ELR (cell line): ENCODE measurements around the gene SOX15.
"Not testable (repeated sequence)": the region's sequence is repeated elsewhere in the genome, so short reads cannot be mapped to it uniquely, and the experiment has no call there.

Experiments
- DNase-seq: peaks from one replicate; pipeline ENCODE4 v3.0.0-alpha.2; 2015; ENCODE audit warnings: low read depth

The SOX15 gene

GRCh38 chr17:7610641-7611040 is 20.7 kb upstream of the SOX15 start:
- DNase-seq: no peak

- no peak for DNase-seq
These were observed 16.4 kb upstream of the SOX15 start for GRCh38 chr17:7606280-7606679.

- not testable (repeated sequence) for DNase-seq
These were observed 7.7 kb upstream of the SOX15 start for GRCh38 chr17:7597561-7597960.

GRCh38 chr17:7593296-7593695 is 3.4 kb upstream of the SOX15 start:
- no peak for DNase-seq

GRCh38 chr17:7592422-7593021 is 2.6 kb upstream of the SOX15 start:
- no peak for DNase-seq

DNA sequence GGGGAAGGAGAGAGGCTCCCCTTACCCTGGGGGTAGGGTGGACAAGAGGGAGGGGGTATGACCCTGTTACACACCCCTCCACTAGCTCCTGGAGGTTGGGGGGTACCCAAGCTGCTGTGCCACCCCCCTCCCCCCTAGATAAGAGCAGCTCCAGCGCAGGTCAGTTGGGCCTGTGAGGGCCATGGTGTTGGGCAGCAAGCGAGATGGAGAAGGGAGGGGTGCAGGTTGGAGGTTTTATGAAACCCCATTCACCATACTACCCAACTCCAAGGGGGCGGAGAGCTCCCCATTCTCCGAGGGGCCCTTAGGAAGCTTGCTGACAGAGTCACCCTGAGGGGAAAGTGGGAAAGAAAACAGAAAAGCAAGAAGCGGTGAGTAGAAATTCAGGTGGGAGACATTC is 1.7 kb upstream of the SOX15 start:
- DNase-seq: no peak

- peak; percentile 85 for DNase-seq
These were observed 849 bp upstream of the SOX15 start for GRCh38 chr17:7590743-7591142.

GRCh38 chr17:7589204-7589868 is 558 bp downstream of the SOX15 start:
- peak; percentile 94 for DNase-seq

- peak; percentile 52 for DNase-seq
These were observed 1.2 kb downstream of the SOX15 start for GRCh38 chr17:7588553-7589203.

DNA sequence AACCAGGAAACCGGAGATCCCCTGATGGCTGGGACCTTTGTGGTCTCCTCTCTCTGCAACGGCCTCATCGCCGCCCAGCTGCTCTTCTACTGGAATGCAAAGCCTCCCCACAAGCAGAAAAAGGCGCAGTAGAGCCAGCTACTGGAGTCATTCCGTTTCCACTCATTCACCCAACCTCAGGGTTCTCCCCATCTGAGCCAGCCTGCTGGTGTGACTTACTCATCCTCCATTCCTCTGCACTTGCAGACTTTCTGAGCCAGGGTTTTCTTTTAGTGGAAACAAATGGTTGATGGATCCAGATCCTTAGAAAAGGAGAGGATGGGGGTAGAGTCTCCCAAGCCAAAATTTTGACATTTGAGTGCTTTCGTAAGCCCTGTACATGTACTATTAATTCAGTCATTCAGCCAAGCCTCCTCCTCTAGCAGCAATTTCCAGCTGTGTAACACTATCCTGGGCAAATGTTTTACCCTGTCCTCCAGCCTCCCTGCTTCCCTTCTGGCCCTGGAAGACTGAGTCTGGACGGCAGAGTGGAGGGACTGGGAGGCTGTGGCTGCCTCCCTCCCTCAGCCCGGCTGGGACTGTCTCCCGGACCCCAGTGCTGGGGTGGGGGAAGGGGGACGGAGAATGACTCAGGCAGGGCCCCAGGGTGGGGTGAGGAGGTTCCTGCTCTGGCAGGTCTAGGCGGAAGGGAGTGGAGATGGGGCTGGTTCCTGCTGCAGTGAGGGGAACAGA is 2.3 kb downstream of the SOX15 start:
- peak; percentile 97 for DNase-seq

DNA sequence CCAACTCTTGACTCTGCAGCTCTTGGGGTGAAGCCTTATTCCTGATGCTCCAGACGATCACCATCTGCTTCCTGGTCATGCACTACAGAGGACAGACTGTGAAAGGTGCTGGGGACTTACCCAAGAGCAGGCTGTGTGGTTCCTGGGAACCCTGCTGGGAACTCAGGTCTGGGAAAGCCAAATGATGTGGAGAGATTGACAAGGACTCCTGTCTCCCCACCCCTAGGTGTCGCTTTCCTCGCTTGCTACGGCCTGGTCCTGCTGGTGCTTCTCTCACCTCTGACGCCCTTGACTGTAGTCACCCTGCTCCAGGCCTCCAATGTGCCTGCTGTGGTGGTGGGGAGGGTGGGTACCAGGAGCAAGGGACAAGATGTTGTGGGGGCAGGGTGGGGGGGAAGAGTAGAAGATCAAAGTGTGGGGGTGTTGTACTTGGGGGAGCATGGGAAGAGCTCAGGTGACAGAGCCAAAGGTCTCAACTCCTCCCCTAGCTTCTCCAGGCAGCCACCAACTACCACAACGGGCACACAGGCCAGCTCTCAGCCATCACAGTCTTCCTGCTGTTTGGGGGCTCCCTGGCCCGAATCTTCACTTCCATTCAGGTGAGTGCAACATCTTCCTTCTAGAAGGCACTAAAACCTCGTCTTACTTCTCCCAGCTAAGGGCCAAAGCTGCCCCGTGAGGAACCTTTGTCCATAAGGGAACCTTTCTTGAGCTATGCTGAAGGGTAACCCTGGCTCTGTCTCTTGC is 3.0 kb downstream of the SOX15 start:
- peak; percentile 68 for DNase-seq

DNA sequence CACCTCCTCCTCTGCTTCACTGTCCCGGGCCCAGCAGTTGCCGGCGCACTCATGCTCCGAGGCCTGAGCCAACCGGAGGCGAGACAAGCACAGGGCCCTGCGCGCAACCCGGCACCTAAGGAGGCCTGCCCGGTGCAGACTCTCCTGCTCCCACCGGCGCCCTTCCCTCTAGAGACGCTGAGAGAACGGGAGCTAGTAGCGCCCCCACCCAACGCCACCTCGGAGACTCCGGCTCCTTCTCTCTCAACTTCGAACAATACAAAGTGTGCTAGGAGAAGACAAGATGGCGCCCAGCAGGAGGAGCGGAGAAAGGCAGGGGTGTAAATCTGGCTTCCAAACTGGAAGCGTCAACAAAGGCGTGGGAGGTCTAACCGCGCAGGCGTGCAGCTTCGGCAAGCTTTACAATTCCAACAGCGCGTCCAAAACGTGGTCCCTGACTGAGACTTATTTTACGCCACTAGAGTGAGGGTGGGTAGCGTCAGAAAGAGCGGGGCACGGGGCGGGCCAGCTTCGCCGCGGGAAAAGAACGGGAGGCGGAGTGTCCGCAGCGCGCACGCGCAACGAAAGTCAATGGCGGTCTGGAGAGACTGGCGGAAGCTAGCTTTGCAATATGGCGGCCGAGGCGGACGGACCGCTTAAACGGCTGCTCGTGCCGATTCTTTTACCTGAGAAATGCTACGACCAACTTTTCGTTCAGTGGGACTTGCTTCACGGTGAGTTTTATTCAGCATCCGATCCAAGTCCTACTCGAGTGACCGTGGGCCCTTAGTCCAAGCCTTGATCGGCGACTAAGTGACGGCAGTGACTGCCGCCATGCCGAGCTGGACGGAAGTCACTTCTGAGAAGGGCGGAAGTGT is 6.4 kb downstream of the SOX15 start, which contains the start of gene MPDU1:
MPDU1 (plus strand) TSS at position 600 of the 857 bp plus-strand sequence; CDS start at position 611, 11 bp downstream.
- DNase-seq: peak; percentile 97

DNA sequence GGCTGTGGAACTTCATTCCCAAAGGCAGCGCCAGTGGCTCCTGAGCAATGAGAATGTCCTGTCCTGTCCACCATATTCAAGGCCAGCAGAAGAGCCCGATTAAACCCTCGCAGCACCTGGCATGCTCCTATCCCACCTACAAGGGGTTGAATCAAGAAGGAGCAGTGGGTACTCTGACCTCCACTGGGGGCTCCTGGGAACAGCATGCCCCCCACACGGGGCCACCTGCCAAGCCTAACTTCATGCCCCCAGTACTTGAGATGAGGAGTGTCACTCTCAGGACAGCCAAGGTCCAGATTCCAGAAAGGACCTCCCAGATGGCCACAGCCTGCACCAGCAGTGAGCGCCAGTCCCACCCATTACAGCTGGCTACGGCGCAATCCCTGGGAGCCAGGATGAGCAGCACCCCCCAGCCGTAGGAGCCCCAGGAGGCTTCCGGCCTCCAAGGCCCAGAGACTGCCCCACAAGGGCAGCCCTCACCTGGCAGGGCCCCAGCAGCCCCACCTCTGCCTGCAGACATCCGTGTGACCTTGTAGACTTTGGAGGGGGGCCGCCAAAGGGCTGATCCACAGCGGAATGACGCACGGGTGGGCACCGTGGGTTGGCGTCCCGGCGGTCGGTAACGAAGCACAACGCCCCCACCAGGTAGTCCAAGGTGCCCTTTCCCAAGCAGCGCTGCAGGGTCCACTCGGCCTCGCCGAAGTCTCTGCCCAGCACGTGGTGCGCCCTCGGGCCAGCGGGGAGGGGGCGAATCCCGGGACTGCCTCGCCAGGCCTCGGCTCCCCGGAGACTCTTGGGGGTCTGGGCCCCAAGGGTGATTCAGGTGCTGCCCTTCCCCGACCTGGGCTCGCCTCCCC is 7.3 kb downstream of the SOX15 start:
- DNase-seq: no peak

DNA sequence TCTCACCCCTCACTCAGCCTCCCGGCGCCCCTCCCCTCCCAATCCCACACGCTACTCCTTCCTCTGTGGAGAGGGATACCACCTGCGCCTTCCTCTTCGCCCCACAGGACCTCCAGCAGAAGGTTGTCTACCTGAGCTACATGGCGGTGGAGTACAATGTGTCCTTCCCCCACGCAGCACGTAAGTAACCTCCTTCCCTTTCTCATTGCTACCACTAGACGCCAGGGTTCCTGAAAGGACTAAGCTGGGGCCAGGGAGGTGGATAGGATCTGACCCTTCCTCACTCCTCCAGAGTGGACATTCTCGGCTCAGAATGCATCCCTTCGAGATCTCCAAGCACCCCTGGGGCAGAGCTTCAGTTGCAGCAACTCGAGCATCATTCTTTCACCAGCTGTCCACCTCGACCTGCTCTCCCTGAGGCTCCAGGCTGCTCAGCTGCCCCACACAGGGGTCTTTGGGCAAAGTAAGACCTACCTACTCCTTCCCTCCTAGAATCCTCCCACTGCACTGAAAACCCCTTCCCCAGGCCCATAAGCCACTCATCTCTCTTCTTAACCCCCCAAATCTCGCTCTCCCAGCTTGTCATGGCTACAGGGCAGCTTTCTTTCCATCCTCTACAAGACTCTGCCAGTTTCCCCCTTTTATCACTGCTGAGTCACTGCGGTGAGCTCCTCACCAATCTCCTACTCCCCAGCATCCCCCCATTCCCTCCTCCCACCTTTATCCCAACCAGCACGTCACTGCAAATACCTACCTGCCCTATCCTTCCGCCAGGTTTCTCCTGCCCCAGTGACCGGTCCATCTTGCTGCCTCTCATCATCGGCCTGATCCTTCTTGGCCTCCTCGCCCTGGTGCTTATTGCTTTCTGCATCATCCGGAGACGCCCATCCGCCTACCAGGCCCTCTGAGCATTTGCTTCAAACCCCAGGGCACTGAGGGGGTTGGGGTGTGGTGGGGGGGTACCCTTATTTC is 9.0 kb downstream of the SOX15 start:
- no peak for DNase-seq

- DNase-seq: no peak
These were observed 9.9 kb downstream of the SOX15 start for GRCh38 chr17:7579834-7580603.

DNA sequence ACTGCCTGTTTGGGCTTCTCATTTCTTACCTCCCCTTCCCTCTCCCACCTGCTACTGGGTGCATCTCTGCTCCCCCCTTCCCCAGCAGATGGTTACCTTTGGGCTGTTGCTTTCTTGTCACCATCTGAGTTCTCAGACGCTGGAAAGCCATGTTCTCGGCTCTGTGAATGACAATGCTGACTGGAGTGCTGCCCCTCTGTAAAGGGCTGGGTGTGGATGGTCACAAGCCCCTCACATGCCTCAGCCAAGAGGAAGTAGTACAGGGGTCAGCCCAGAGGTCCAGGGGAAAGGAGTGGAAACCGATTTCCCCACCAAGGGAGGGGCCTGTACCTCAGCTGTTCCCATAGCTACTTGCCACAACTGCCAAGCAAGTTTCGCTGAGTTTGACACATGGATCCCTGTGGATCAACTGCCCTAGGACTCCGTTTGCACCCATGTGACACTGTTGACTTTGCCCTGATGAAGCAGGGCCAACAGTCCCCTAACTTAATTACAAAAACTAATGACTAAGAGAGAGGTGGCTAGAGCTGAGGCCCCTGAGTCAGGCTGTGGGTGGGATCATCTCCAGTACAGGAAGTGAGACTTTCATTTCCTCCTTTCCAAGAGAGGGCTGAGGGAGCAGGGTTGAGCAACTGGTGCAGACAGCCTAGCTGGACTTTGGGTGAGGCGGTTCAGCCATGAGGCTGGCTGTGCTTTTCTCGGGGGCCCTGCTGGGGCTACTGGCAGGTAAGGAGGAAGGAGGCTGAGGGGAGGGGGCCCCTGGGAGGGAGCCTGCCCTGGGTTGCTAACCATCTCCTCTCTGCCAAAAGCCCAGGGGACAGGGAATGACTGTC is 10.7 kb downstream of the SOX15 start, which contains the start of gene CD68:
CD68 (plus strand) TSS at position 638 of the 833 bp plus-strand sequence; CDS start at position 678, 40 bp downstream.
- DNase-seq: peak; percentile 99
